DOHH2 (cell line): ENCODE data around the gene DTHD1.

Source experiments
- H3F3A ChIP-seq: fragments of 200-600 bp; sonication (generic), shearing (Covaris generic); 2 replicates; pipeline ENCODE4 v1.6.0; 2016; ENCODE audit warnings: antibody characterized with exemption, mild to moderate bottlenecking; ENCODE audit not compliant: control insufficient read depth, insufficient read depth
- H3K27ac ChIP-seq: fragments of 200-600 bp; sonication (generic); 2 replicates; pipeline ENCODE4 v1.5.1; 2014; ENCODE audit warnings: low read depth, mild to moderate bottlenecking, low read length, moderate library complexity
- H3K27me3 ChIP-seq: fragments of 200-600 bp; sonication (generic); 2 replicates; pipeline ENCODE4 v1.6.1; 2014; ENCODE audit warnings: mild to moderate bottlenecking, low read length, mixed read lengths; ENCODE audit not compliant: control insufficient read depth
- H3K36me3 ChIP-seq: fragments of 200-600 bp; sonication (generic); 2 replicates; pipeline ENCODE4 v1.6.1; 2014; ENCODE audit warnings: mild to moderate bottlenecking, low read length, moderate library complexity, mixed read lengths; ENCODE audit not compliant: control insufficient read depth
- H3K4me1 ChIP-seq: fragments of 200-600 bp; sonication (generic); 2 replicates; pipeline ENCODE4 v1.6.1; 2014; ENCODE audit warnings: mild to moderate bottlenecking, low read length, mixed read lengths; ENCODE audit not compliant: control insufficient read depth
- H3K4me2 ChIP-seq: fragments of 200-600 bp; sonication (generic); 2 replicates; pipeline ENCODE4 v1.6.0; 2014; ENCODE audit warnings: mild to moderate bottlenecking, low read length, moderate library complexity
- H3K4me3 ChIP-seq: fragments of 200-600 bp; sonication (generic); 2 replicates; pipeline ENCODE4 v1.5.1; 2014; ENCODE audit warnings: mild to moderate bottlenecking, low read length, mixed read lengths
- H3K79me2 ChIP-seq: fragments of 200-600 bp; sonication (generic); 2 replicates; pipeline ENCODE4 v1.6.1; 2014; ENCODE audit warnings: mild to moderate bottlenecking, low read length, mixed read lengths; ENCODE audit not compliant: control insufficient read depth
- H3K9me2 ChIP-seq: fragments of 200-600 bp; sonication (generic); replicated peaks from 2 replicates; pipeline ENCODE4 v1.6.1; 2014; ENCODE audit warnings: mild to moderate bottlenecking, low read length, mixed read lengths; ENCODE audit not compliant: control insufficient read depth
- H3K9me3 ChIP-seq: fragments of 200-600 bp; sonication (generic); 2 replicates; pipeline ENCODE4 v1.6.1; 2014; ENCODE audit warnings: antibody characterized with exemption, low read length, mixed read lengths; ENCODE audit not compliant: control insufficient read depth, insufficient read depth
- H4K20me1 ChIP-seq: fragments of 200-600 bp; sonication (generic); 2 replicates; pipeline ENCODE4 v1.6.0; 2014; ENCODE audit warnings: low read depth, mild to moderate bottlenecking, antibody characterized with exemption, low read length, moderate library complexity; ENCODE audit not compliant: control insufficient read depth, insufficient read depth
- EZH2phosphoT487 ChIP-seq: fragments of 200-600 bp; sonication (generic); IDR thresholded peaks from 2 replicates; pipeline ENCODE4 v1.6.1; 2017; ENCODE audit warnings: borderline replicate concordance, mild to moderate bottlenecking, antibody characterized with exemption, low read length, moderate library complexity, mixed read lengths
- TF ChIP-seq, protein P1 (sequence below): fragments of 200-600 bp; sonication (generic); IDR thresholded peaks from one replicate; pipeline ENCODE4 v1.5.1; 2014; ENCODE audit warnings: antibody characterized with exemption, mild to moderate bottlenecking, low read depth, low read length; ENCODE audit not compliant: poor library complexity, severe bottlenecking

Gene DTHD1

DNA sequence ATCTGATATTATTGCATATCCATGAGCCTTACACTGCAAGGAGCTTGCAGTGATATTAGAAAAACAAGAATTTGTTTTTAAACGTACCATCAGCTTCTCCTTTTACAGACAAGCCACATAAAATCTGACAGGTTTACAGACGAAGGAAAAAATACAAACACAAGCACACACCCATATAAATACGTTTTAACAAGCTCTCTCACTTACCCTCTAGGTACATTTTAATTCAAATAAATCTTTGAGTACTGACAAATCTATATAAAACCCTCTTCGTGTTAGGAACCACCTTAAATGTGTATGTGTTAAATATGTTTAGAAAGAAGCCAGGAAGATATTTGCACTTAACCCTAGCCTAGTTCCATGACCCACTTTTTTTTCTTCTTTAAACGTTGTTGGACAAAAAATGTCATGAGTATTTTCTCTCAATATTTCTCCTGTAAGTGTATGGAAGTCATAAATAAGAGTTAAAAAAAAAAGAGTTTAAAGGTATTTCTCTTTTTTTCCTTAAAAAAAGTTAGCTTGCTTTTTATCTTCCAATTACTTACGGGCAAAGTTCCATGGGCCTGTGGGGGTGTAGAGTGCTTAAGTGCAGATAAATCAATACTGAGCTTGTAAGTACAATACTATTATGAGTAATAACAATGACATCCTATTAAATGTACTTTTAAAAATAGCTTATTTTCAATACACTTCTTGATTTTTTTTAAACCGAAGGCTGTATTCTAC, 38.6 kb upstream of the DTHD1 start:
- no peak overlapping the region for H3K27ac ChIP-seq
- no peaks in the 10 kb centered on the region for H3K79me2 ChIP-seq
- H3K4me2 ChIP-seq: no peak overlapping the region

DNA sequence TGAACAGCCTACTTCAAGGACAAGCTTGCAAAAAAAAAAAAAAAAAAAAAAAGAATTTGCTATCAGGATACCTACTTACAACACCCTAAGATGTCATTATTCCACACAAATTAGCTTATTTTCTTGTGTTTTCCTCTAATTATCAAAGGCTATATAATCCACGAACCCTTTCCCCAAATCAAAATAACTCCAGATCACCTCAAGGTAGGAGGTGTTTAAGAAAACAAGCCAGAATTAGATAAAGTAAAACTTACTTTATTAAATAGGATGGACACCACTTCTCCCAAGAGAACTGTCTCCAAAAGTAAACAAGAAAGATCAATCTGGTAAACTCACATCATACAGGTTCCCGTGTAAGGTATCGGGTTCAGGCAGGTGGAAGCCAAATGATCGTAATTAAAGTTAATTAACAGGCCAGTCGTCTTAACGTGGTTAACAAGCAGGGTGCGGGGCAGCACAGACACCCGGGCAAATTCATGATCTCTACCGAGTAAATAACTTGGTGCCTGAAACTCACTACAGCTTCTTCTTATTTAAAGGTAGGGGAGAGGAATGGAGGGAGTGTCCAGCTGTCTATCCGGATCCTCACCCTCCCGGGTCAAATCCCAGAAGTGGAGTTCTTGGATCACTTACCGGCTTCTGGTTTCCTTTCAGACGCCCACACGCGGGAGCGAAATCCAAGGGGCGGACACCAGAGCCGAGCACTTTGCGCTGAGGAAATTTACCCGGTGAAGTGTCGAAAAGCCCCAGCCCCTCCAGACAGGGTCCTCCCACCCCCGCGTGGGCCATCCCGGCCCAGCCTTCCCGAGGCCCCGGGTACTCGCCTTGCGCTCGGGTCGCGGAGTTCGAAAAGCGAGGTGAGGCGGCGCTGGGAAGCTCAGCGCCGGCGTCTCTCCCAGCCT, 37.8 kb upstream of the DTHD1 start:
- Histone ChIP-seq H3K36me3 (no peaks in the 10 kb centered on the region), H3K9me2 (no peaks in the 10 kb centered on the region), H3K9me3 (no peaks in the 10 kb centered on the region), H3K4me1 (no peaks in the 10 kb centered on the region), H3K27ac (no peak overlapping the region), H3K27me3 (peaks cover 27% of the 10 kb centered on the region), H3K4me2 (no peak overlapping the region), H4K20me1 (no peaks in the 10 kb centered on the region), H3K79me2 (no peaks in the 10 kb centered on the region), H3K4me3 (no peak overlapping the region), H3F3A (no peaks in the 10 kb centered on the region)
- TF ChIP-seq, protein P1, sequence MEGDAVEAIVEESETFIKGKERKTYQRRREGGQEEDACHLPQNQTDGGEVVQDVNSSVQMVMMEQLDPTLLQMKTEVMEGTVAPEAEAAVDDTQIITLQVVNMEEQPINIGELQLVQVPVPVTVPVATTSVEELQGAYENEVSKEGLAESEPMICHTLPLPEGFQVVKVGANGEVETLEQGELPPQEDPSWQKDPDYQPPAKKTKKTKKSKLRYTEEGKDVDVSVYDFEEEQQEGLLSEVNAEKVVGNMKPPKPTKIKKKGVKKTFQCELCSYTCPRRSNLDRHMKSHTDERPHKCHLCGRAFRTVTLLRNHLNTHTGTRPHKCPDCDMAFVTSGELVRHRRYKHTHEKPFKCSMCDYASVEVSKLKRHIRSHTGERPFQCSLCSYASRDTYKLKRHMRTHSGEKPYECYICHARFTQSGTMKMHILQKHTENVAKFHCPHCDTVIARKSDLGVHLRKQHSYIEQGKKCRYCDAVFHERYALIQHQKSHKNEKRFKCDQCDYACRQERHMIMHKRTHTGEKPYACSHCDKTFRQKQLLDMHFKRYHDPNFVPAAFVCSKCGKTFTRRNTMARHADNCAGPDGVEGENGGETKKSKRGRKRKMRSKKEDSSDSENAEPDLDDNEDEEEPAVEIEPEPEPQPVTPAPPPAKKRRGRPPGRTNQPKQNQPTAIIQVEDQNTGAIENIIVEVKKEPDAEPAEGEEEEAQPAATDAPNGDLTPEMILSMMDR: no peak
- no peak for TF ChIP-seq EZH2phosphoT487

More for the DNA sequence above, 38.6 kb upstream of the DTHD1 start:
- Histone ChIP-seq H3K36me3 (no peaks in the 10 kb centered on the region), H3K27me3 (peaks cover 27% of the 10 kb centered on the region), H3K9me2 (no peaks in the 10 kb centered on the region), H3K4me3 (no peak overlapping the region), H3K4me1 (no peaks in the 10 kb centered on the region), H4K20me1 (no peaks in the 10 kb centered on the region), H3F3A (no peaks in the 10 kb centered on the region), H3K9me3 (no peaks in the 10 kb centered on the region)
- TF ChIP-seq EZH2phosphoT487: no peak
- TF ChIP-seq, protein P1: no peak

GRCh38 chr4:36244257-36245082, 36.9 kb upstream of the DTHD1 start, which contains the start of gene ARAP2:
ARAP2 (minus strand) TSS chr4:36244514; CDS start chr4:36229486, 15,028 bp downstream.
- Histone ChIP-seq H3K27me3 (peaks cover 27% of the 10 kb centered on the region), H3K27ac (no peak within 1 kb of the TSS)
- TF ChIP-seq, protein P1: no peak
- TF ChIP-seq EZH2phosphoT487: no peak

More at GRCh38 chr4:36244257-36245082, 36.9 kb upstream of the DTHD1 start, which contains the start of gene ARAP2:
- H3K9me3 ChIP-seq: no peaks in the 10 kb centered on the region
- H3K9me2 ChIP-seq: no peaks in the 10 kb centered on the region
- no peak within 1 kb of the TSS for H3K4me3 ChIP-seq
- peak within 1 kb of the TSS; percentile 13; the same call in 1 of the 2 replicates for H3K4me2 ChIP-seq
- no peaks in the 10 kb centered on the region for H3K36me3 ChIP-seq
- H3K79me2 ChIP-seq: no peaks in the 10 kb centered on the region
- H4K20me1 ChIP-seq: no peaks in the 10 kb centered on the region
- no peaks in the 10 kb centered on the region for H3K4me1 ChIP-seq
- H3F3A ChIP-seq: no peaks in the 10 kb centered on the region
